NK-92 (cell line): ENCODE measurements around the gene TNFSF8.

Experiments used
- DNase-seq: peaks from one replicate; lab custom pipeline; 2025; ENCODE audit not compliant: unreplicated experiment; lab: John Stamatoyannopoulos, UW

TNFSF8 gene

DNA sequence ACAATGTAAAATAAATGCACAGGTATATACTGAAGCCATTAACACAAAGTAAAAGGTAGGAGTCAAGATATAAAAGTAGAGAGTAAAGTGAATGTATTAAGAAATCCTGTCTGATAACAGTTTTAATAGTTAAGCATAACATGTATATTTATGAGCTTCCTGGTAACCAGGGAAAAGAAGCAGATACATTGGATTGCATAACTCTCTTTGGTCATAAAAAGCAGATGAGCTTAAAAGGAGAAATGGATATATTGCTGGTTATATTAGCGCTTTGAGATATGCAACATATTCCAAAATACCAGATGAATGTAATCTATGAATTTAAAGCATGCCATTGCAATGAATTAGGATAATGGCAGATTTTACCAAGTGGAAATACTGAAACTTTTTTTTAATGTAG, 6.2 kb upstream of the TNFSF8 start:
- DNase-seq: no peak

DNA sequence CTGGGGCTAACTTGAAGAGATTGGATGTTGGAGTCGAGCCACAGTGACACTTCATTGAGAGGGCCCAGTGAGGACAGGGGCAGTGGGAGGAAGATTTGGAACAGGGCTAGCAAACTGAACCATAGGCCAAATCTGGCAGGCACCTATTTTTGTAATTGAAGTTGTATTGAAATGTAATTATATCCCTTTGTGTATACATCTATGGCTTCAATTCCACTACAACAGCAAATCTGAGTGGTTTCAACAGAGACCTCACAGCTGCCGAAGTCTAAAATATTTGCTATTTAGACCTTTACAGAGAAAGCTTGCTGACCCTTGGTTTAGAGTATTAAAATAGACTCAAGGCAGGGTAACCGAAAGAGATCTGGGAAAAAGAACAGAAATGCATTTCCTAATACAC, 4.7 kb upstream of the TNFSF8 start:
- no peak for DNase-seq

DNA sequence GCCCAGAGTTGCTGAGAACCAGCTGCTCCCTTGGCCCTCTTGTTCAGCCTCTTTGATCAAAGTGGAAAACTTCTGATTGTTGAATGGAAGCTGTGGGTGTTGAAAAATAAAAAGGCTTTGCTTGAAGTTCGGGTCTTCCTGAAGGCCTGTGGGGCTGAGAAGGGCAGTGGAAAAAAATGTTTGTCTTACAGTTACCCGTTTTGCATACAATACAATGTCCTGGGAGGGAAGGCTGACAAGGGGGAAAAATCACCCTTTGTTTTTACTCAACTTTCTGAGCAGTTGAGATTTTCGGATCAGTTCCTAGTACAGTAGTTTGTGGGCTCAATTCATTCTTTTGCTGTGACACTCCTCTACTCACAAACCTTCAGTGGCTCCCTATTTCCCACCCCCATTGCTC, 2.1 kb upstream of the TNFSF8 start:
- DNase-seq: no peak

DNA sequence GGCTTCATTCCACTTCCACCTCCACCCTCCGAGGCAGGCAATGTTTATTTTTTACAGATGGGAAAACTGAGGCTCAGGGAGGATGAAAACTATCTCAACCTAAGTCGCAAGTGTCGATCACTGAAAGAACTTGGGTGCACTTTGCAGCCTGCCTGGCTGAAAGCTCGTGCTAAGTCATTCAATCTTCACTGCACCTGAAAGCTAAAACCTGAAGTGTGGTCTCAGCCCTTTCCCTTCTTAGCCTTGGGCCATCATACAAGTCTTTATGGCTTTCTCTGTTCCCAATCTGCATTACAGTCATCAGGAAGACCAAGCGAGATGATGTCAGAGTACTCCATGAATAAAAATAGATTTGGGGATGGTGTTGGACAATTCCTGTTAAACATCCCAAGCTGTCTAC, 1.0 kb upstream of the TNFSF8 start:
- DNase-seq: no peak

DNA sequence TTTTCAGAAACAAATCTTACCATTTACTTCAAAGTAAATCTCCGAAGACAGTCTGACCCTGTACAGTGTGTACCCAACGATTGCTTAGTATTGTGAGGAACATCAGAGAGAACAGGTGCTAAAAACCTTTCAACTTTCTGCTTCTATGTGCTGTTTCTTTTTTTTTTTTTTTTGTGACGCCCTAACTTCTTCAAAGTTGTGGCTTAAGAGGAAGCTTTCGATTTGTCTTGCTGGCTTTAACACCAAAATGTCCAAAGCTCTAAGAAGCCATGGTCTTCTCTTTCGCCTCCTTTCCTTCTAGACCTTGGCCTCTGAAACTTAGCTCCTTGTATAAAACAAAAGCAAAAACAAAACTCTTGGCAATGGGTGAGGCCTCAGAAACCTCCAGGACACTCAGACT, 1.2 kb downstream of the TNFSF8 start:
- no peak for DNase-seq

DNA sequence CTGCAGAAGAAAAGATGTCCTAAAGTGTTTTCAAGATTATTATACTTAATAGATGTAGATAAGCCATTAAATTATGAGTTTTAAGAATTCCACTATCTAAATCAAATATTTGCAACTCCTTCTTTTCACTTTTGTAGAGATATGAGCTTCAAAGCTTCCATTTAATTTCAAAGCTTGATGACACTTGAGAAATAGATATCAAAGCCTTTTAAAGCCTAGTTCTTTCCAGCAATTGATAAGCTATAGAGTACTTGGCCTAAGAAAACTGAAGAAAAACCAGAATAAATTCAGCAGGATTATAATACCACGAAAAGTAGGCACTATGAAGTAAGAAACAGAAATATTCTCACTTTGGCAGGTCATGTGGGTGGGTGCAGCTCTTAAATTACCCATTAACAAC, 1.7 kb downstream of the TNFSF8 start:
- DNase-seq: no peak

DNA sequence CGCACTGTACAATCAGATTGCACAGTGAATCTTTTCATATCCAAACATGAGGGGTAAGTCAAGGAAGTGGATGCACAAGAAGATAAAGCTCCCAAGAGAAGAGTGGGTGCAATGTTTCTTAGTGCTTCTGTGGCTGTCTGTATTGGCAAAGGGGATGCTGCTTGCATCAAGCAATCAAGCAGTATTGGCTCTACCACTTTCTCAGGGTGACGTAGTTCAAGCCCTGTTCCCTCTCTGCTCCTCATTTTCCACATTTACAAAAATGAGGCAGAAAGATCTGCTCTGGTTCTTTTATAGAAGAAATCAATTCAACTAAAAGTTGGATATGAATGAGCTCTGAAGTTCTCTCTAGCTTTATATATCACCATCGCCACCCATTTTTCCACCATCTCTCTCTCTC, 2.3 kb downstream of the TNFSF8 start:
- no peak for DNase-seq

DNA sequence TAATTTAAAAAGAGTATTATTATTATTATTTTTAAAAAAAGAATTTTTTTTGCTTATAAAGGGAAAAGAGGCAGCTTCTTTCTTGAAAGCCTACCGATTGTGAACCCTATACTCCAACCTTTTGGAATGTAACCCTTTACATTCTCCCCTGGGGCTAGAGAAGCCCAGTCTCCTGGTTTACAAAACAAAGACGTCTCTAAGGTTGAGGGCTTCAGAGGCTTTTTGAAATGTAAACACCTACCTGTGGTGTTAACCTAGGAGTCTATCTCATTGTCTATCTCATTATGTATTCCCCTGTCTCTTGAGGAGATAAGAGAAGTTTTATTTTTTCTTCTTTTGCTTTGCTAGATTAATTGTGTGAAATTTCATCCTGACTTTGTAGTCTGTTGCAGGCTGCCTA, 4.7 kb downstream of the TNFSF8 start:
- DNase-seq: no peak

DNA sequence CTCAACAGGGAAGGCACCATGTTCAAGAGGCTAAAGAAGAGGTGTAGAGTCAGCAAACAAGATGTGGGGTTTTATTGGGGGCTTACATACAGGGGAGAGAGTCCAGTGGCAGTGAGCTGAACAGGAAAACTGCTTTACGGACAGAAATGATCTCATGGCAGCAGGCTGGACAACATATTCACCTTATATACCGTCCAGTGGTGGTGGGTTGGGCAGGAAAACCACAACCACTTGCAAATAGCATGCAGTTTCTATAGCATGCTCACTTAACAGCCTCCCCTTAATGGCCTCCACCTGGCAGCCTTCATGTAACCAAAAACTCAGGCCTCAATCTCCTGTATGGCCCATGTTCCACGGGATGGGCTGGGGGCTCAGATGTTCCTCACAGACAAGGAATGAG, 5.4 kb downstream of the TNFSF8 start:
- no peak for DNase-seq

DNA sequence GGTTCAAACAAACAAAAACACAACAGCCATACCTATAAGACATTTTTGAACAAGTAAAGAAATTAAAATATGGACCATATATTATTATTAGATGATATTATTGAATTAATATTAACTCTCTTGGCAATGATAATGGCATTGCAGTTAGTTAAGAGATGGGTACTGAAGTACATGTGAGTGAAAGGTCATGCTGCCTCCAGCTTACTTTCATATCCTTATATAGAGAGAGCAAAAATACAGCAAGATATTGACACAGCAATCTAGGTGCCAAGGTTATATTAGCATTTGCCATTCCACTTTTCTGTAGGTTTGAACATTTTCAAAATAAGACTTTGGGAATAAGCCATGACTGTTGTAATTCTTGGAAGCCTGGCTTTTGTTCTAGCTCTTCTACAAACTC, 6.1 kb downstream of the TNFSF8 start:
- DNase-seq: no peak

DNA sequence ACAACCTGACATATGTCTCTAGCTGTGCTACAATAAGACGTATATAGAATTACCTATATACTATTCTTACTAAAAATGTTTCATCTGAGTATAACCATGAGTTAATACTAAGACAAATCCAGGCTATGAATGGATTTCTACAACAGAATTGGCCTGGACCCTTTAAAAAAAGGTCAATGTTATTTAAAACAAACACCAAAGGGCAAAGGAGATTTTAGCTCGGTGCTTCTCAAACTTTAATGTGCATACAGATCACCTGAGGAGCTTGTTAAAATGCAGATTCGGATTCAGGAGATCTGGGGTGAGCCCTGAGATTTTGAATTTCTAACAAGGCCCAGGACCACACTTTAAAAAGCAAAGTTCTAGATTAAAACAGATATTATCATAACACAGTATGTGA, 6.5 kb downstream of the TNFSF8 start:
- DNase-seq: no peak

DNA sequence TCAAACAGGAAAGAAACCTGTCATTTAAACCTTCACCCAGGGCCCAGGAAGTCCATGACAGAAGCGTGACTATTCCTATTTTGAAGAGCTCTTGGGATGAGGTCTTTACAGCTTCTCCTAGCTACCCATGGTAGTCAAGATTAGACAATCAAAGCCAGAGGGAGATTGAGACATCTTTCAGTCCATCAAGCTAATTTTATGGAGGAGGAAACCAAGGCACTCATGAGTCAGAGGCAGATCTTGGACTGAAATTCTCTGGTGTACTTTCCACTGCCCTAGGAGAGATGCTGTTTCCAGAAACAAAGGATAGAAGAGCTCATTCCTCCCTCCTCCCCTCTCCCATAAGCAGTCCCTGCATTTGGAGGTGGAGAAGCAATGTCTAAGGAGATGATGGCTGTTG, 9.2 kb downstream of the TNFSF8 start:
- DNase-seq: no peak

DNA sequence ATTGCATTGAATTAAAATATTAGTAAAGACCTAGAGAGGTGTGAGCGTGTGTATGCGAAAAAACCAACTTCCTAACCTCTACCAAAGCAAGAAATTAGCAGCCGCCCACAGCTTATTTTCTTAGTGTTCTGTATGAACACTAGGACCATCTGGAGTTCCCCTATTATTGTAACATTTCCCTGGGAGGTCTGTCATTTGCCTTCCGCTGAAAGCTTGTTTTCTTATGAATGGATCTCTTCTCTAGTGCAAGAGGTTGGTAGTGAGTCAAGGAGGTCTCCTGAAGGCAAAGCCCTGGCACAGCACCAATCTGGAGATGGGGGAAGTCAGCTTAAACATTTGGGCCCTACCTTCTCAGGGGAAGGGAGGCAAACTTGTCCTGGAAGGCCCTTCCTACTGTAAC, 10.8 kb downstream of the TNFSF8 start:
- DNase-seq: no peak

DNA sequence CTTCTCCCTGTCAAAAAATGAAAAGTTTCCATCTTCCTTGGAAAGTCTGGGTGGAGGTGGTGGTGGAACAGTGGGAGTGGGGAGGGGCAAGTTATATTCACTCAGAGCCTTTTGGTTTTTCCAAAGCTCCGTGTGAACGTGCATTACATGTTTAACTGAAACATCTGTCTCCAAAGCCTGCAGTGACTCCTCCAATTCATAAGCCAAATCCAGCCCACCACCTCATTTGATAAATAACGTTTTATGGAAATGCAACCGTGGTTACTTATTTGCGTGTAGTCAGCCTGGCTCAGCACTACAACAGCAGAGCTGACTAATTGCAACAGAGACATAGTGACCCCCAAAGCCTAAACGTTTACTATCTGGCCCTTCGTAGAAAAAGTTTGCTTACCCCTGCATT, 13.9 kb downstream of the TNFSF8 start:
- DNase-seq: no peak

DNA sequence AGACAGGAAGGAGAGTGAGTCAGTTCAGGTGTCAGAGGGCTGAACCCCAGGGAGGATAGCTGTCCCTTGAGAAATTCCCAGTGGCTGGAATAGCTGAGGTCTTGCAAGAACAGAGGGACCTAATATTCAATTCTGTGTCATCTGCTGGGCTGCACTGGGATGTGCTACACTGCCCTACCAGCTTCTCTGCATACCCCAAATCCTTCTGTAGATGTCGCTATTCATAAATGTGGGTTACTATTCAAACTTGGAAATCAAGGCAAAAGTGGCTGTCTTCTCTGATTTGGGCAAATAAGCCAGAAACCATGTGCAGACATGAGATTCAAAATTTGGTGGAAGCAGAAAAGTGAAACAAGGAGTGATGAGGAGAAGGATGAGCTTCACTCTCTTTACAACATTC, 16.3 kb downstream of the TNFSF8 start:
- no peak for DNase-seq

DNA sequence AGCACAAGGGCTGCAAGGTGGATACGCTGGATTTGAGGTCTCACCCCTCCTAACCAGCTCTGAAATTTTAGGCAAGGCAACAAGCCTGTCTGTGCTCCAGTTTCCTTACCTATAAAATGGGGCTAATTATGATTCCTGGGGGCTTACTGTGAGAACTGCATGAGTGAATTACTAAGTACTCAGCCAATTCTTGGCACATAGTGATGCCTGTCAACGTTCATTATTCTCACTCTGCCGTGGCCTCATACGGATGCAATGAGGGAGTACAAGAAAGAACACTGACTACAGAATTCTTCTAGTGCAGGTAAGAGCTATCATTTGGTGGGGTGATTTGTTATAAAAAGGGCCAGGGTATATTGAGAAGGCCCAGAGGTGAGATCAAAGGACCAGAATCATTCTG, 16.7 kb downstream of the TNFSF8 start:
- no peak for DNase-seq

DNA sequence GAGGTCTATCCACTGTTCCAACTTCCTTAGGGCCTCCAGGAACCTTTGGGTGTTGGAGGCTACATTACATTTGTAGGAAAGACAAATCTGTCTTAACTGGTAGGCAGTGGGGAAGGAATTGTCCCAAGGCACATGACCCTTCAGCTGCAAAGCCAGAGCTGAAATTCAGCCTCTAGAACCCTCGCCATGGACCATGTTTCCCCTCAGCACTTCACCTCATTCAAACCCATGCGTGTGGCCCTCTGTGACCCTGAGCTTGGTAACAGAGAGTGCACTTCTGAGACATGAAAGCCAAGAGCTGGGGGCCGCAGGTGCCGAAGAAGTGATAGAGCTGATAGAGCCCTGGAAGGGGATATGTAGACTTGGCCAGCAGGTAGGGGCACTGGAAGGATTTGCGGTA, 17.2 kb downstream of the TNFSF8 start:
- DNase-seq: no peak

DNA sequence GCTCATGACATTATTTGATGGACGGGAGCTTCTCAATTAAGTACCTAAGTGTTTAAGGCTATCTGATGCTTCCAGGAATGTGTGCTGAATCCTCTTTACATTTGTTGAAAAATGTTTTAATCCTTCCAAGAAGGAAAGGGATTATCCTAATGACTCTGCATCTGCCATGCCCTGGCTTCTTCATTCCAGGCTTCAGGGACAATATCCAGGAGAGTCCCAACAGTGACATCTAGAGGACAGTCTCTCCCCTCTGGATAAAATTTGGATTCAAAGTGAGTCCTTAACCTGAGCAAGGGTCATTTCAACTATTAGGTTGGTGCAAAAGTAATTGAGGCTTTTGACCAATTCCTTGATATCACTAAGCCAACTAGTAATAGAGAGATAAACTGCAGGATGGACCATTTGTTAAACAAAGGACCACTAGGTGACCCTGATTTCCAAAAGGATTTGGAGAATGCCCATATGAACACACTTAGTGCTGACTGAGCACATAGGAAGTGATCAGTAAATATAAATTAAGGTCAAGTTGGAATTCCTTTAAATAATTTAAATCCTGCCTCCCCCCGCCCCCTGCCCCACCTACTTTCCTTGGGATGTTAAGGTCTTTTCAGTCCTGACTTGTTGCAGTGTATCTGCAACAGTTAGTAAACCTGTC, 19.1 kb downstream of the TNFSF8 start:
- DNase-seq: no peak

DNA sequence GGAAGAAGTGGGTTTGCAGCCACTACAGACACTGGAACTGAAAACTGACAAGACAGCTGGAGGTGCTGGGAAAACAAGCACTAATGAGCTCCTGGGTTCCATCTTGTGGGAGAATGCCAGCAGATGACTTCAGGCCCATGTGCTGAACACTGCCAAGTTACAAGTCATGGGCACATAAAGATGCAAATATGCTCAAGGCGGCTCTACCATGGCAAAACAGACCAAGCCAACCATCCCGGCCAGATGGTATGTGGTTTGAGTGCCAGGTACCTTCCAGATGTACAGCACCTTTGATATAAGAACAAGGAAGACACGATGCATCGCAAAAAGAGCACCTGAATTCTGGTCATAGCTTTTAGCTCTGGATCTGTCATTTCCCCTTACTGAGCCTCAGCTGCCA, 19.9 kb downstream of the TNFSF8 start:
- DNase-seq: no peak

DNA sequence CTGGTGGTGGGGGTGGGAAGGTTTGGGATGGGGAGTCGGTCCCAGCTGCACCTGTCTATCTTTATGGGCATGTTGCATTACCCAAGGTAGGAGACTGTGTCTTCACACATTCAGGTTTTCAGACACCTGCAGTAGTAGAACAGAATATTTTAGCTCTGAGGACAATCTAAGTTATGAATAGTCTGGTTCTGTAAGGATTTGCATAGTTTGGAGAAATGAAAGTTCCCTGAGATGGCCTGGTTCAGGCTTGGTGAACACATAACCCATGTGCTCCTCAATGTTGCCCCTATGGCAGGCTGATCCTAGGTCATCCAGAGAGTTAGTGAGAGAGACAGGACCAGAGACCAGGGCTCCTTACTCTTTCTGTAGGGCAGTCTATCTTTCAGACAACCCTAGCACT, 20.7 kb downstream of the TNFSF8 start:
- no peak for DNase-seq

DNA sequence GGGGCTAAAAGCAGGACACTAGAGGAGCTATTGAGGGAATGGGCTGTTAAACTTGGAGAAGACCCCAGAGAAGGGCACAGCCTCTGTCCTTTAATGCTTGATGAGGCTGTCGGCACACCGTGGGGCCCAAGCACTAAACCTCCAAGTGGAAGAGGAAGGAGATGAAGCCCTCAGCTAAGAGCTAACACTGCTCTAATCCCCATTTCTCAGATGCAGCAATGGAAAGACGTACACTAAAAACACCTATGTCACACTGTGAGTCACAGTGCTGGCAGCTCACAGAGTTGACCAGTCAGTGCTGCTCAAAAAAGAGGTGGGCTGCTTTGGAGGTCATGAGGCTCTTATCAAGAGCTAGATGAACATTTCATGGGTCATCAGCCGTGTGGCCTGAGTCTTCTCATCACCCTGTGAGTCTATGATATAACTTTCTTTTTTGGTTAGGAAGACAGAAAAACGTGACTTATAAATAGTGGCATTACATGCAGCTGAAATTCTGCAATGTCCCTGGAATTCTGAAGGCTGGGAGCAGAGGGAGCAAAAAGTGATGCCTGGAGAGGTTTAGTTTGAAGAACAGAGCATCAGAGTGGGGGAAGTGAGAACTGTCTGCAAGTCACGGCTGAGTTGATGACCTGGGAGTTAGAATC, 21.5 kb downstream of the TNFSF8 start:
- no peak for DNase-seq

DNA sequence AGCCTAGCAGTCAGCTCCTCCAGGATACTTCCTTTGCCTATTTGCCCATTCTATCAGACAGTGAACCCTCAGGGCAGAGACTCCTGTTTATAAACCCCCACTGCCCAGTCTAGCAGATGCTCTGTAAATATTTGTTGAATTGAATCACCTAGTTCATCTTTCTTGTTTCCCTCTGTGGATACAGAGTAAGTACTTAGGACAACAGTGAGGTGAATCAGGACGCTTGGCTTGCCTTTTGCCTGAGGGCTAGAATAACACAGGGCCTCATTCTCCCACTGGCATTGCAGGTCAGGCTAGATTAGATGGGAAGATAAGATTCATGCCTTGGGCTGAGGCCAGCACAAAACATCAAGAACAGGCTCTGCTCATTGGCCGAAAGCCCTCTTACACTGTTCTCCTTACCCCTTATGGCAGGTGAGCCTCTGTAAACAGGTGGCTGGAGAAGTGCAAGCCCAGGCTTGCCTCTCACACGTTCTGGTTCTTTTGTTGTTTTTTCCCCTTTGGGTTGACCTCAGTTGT, 22.2 kb downstream of the TNFSF8 start:
- DNase-seq: no peak

DNA sequence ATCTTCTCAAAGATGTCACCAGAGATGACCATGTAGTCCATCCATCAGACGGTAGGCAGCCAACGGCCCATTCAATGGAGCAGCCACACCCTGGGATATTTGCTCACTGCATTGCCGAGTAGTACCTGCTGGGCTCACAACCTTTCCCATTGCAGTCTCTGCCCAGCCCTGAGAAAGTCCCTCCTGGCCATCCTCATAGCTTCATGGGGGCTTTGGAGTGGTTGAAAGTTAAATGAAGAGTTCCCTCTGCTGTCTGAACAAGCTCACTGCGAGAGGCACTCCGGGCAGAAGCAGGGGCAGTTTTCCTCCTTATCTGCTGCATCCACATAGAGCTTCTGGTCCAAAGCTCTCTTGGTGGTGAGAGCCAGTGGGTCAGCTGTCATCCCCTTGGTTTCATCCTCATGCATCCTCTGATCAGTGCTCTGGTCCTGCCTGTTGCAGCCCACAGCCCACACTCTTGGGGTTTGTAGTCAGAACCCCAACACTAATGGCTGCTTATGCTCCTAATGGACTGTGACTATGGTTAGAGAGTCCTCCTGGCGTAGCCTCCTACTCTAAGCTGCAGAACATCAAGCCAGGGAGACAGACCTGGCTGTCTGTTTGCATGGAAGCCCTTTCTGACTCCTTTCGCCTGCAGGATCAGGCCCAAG, 23.3 kb downstream of the TNFSF8 start:
- DNase-seq: no peak
